ENCODE data around the gene SOX5.

Gene SOX5

DNA sequence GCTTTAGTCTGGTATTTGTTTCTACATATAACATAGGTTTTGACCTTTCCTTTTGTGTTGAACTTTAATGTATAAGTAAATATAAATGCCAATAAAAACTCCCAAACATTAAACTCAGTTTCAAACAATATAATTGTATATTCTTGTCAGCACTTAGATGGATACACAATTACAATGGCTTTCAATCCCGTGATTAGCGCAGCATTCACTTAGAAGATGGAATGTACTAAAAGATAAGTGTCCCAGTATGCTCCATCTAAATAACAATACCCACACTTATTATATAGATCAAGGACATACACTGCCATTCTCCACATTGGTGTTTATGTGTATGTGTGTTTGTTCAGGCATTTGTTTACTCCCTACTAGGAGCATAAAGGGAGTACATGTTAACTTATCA, 193.1 kb downstream of the SOX5 start:
- no peak overlapping the region for H3K4me2 ChIP-seq (ENCODE audit: low read depth, low read length)
- H3K79me2 ChIP-seq (ENCODE audit: low read length): no peaks in the 10 kb centered on the region
- H3K27ac ChIP-seq (ENCODE audit: low read length): no peak overlapping the region
- no peak overlapping the region for H3K9ac ChIP-seq (ENCODE audit: low read length)
- TF ChIP-seq EZH2phosphoT487 (IDR thresholded peaks at IDR 0.05; ENCODE audit: low read length) (no peak), EZH2 (optimal IDR thresholded peaks at IDR 0.05; ENCODE audit: low read depth, low read length) (no peak)
- TF ChIP-seq, protein P1, sequence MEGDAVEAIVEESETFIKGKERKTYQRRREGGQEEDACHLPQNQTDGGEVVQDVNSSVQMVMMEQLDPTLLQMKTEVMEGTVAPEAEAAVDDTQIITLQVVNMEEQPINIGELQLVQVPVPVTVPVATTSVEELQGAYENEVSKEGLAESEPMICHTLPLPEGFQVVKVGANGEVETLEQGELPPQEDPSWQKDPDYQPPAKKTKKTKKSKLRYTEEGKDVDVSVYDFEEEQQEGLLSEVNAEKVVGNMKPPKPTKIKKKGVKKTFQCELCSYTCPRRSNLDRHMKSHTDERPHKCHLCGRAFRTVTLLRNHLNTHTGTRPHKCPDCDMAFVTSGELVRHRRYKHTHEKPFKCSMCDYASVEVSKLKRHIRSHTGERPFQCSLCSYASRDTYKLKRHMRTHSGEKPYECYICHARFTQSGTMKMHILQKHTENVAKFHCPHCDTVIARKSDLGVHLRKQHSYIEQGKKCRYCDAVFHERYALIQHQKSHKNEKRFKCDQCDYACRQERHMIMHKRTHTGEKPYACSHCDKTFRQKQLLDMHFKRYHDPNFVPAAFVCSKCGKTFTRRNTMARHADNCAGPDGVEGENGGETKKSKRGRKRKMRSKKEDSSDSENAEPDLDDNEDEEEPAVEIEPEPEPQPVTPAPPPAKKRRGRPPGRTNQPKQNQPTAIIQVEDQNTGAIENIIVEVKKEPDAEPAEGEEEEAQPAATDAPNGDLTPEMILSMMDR (IDR thresholded peaks at IDR 0.05; ENCODE audit: low read length): no peak
- no peak overlapping the region for H3K4me3 ChIP-seq (ENCODE audit: low read length)
- H3K36me3 ChIP-seq (replicated peaks; ENCODE audit: insufficient read depth, low read length): no peaks in the 10 kb centered on the region
- no peak for DNase-seq
- no peak overlapping the region for H2AFZ ChIP-seq (ENCODE audit: low read length)
- H3K9me3 ChIP-seq (replicated peaks; ENCODE audit: insufficient read depth, low read length): no peaks in the 10 kb centered on the region
- no peaks in the 10 kb centered on the region for H3K9me2 ChIP-seq (replicated peaks; ENCODE audit: insufficient read depth, low read length)
- no peaks in the 10 kb centered on the region for H3K27me3 ChIP-seq (replicated peaks; ENCODE audit: insufficient read depth, low read length)
- H4K20me1 ChIP-seq (ENCODE audit: insufficient read depth, low read length): no peaks in the 10 kb centered on the region
- H3K4me1 ChIP-seq (ENCODE audit: low read length): no peaks in the 10 kb centered on the region
- no peaks in the 10 kb centered on the region for H3F3A ChIP-seq (ENCODE audit: insufficient read depth, low read length)

DNA sequence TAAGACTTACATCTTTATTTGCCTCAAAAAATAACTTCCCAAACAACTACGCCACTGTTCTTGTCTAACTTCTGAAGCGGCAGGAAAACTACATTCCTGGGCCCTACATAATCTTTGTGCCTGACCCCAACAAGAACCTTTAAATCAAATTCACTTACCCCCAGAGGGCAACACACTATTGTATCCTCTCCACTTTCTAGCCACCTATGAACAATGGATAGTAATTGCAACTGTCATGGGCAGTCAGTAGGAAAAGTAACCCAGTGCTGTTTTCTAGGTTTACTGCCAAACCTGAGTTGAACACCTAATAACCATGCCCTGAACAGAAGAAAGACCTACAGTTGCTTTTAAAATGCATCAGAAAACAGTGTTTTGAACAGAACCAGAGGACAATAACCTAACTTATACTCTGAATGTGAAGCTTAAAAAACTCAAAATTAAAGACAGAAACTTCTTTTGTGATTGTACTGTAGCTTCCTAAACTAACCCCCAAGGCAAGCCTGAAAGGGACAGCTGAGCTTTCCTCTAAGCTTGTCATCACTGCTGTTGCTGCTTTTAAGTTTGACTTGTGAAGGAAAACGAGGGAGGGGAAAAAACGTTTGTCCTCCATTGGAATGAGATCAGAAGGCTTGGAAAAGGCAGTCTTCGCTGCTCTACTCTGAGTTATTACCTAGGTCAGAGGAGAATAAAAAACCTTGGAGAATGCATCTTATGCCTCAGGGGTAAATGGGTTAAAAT, 195.7 kb downstream of the SOX5 start:
- no peaks in the 10 kb centered on the region for H3K9me3 ChIP-seq (replicated peaks; ENCODE audit: insufficient read depth, low read length)
- no peaks in the 10 kb centered on the region for H3K27me3 ChIP-seq (replicated peaks; ENCODE audit: insufficient read depth, low read length)
- no peak overlapping the region for H3K9ac ChIP-seq (ENCODE audit: low read length)
- no peaks in the 10 kb centered on the region for H3K36me3 ChIP-seq (replicated peaks; ENCODE audit: insufficient read depth, low read length)
- no peak overlapping the region for H3K4me2 ChIP-seq (ENCODE audit: low read depth, low read length)
- no peaks in the 10 kb centered on the region for H4K20me1 ChIP-seq (ENCODE audit: insufficient read depth, low read length)
- H3K4me3 ChIP-seq (ENCODE audit: low read length): no peak overlapping the region
- H2AFZ ChIP-seq (ENCODE audit: low read length): no peak overlapping the region
- H3F3A ChIP-seq (ENCODE audit: insufficient read depth, low read length): no peaks in the 10 kb centered on the region
- H3K79me2 ChIP-seq (ENCODE audit: low read length): no peaks in the 10 kb centered on the region
- H3K27ac ChIP-seq (ENCODE audit: low read length): no peak overlapping the region
- no peaks in the 10 kb centered on the region for H3K4me1 ChIP-seq (ENCODE audit: low read length)
- no peak for DNase-seq
- H3K9me2 ChIP-seq (replicated peaks; ENCODE audit: insufficient read depth, low read length): no peaks in the 10 kb centered on the region
- TF ChIP-seq EZH2phosphoT487 (IDR thresholded peaks at IDR 0.05; ENCODE audit: low read length): no peak
- no peak for TF ChIP-seq EZH2 (optimal IDR thresholded peaks at IDR 0.05; ENCODE audit: low read depth, low read length)
- TF ChIP-seq, protein P1 (IDR thresholded peaks at IDR 0.05; ENCODE audit: low read length): no peak

DNA sequence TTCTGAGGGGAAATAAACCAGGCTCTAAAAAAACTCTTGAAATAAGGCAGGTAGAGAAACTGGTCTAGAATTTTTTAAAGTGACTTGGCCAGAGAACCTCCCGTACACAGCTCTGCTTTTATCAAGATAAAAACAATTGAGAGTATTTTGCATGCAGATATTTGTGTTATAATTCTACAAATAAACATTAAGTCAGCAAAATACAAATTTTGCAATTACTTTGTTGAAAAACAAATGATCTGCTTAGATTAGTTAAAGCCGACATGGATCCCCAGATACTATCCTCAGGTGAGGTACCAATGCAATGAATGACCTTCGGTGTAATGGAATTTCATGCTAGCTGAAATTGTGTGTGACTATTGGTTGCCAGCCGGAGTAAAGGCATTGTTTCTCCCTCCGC, 197.2 kb downstream of the SOX5 start:
- H3K9ac ChIP-seq (ENCODE audit: low read length): no peak overlapping the region
- H3K4me1 ChIP-seq (ENCODE audit: low read length): no peaks in the 10 kb centered on the region
- H3K27ac ChIP-seq (ENCODE audit: low read length): no peak overlapping the region
- DNase-seq: no peak
- H3K9me3 ChIP-seq (replicated peaks; ENCODE audit: insufficient read depth, low read length): no peaks in the 10 kb centered on the region
- no peak overlapping the region for H3K4me2 ChIP-seq (ENCODE audit: low read depth, low read length)
- H2AFZ ChIP-seq (ENCODE audit: low read length): no peak overlapping the region
- TF ChIP-seq EZH2 (optimal IDR thresholded peaks at IDR 0.05; ENCODE audit: low read depth, low read length) (no peak), EZH2phosphoT487 (IDR thresholded peaks at IDR 0.05; ENCODE audit: low read length) (no peak)
- TF ChIP-seq, protein P1 (IDR thresholded peaks at IDR 0.05; ENCODE audit: low read length): no peak
- H3K4me3 ChIP-seq (ENCODE audit: low read length): no peak overlapping the region
- no peaks in the 10 kb centered on the region for H3K9me2 ChIP-seq (replicated peaks; ENCODE audit: insufficient read depth, low read length)
- H3K79me2 ChIP-seq (ENCODE audit: low read length): no peaks in the 10 kb centered on the region
- H3K27me3 ChIP-seq (replicated peaks; ENCODE audit: insufficient read depth, low read length): no peaks in the 10 kb centered on the region
- H3K36me3 ChIP-seq (replicated peaks; ENCODE audit: insufficient read depth, low read length): no peaks in the 10 kb centered on the region
- H3F3A ChIP-seq (ENCODE audit: insufficient read depth, low read length): no peaks in the 10 kb centered on the region
- no peaks in the 10 kb centered on the region for H4K20me1 ChIP-seq (ENCODE audit: insufficient read depth, low read length)

Measured in MM.1S (cell line).